Panc1 (cell line): ENCODE measurements around the gene LRRC27. TPM values are rescaled to one million over a fixed set of nuclear protein-coding genes. Genes with fewer than 3 reads are reported as not detected.
A peak's percentile ranks its signal among the peaks of the same experiment; 100 is the strongest.

Experiments
- ATAC-seq: fragments of 200-7000 bp; cut with Tn5 transposase; 2 replicates; pipeline ENCODE4 v1.9.1; 2020; ENCODE audit warnings: mild to moderate bottlenecking, moderate library complexity
- BruUV-seq: library from RNA; stranded (reverse); fragments of 400-500 nt; replicated peaks from 2 replicates; lab custom pipeline; 2021; lab: Mats Ljungman, UMichigan
- CTCF ChIA-PET: fragments of 300-600 bp; sonication (Branson Sonifier 250); formaldehyde crosslinking; loops from one replicate; lab custom pipeline; 2022; ENCODE audit warnings: antibody characterized with exemption; lab: Charles Lee
- POLR2A ChIA-PET: fragments of 300-600 bp; sonication (Branson Sonifier 250); formaldehyde crosslinking; loops from one replicate; lab custom pipeline; 2022; ENCODE audit warnings: antibody characterized with exemption; lab: Charles Lee
- DNase-seq: peaks from one replicate; pipeline ENCODE4 v3.0.0-alpha.2; 2010; ENCODE audit warnings: low read depth, low spot score
- H3K27ac ChIP-seq: 2 replicates; pipeline ENCODE4 v1.5.1; 2011; ENCODE audit warnings: mild to moderate bottlenecking, low read length, inconsistent platforms
- H3K27me3 ChIP-seq: fragments of 200-500 bp; sonication (Bioruptor generic); 2 replicates; pipeline ENCODE4 v1.6.0; 2014; ENCODE audit warnings: low read length, inconsistent platforms; ENCODE audit not compliant: control insufficient read depth, insufficient read depth
- H3K36me3 ChIP-seq: fragments of 200-500 bp; sonication (Bioruptor generic); 2 replicates; pipeline ENCODE4 v1.5.1; 2014; ENCODE audit warnings: inconsistent platforms, mild to moderate bottlenecking, low read length, moderate library complexity; ENCODE audit not compliant: control insufficient read depth, insufficient read depth
- H3K4me1 ChIP-seq: 2 replicates; pipeline ENCODE4 v1.5.1; 2011; ENCODE audit warnings: inconsistent platforms, mild to moderate bottlenecking, low read length, moderate library complexity; ENCODE audit not compliant: control insufficient read depth, insufficient read depth
- H3K4me3 ChIP-seq, 2 experiments: 2 replicates each; pipeline ENCODE4 v1.5.1; 2011 to 2012; ENCODE audit warnings: low read depth in 2 of 2, low read length in 2 of 2, mild to moderate bottlenecking in 2 of 2, inconsistent platforms in 1 of 2, moderate library complexity in 1 of 2
- H3K9me3 ChIP-seq: fragments of 200-500 bp; sonication (Bioruptor generic); 2 replicates; pipeline ENCODE4 v1.5.1; 2014; ENCODE audit warnings: low read depth, mild to moderate bottlenecking, inconsistent platforms, low read length, moderate library complexity; ENCODE audit not compliant: control insufficient read depth, insufficient read depth
- CTCF ChIP-seq: fragments of 450-650 bp; IDR thresholded peaks from 2 replicates; pipeline ENCODE4 v1.5.1; 2017; ENCODE audit warnings: mild to moderate bottlenecking
- POLR2AphosphoS5 ChIP-seq: IDR thresholded peaks from 2 replicates; pipeline ENCODE4 v1.6.1; 2012; ENCODE audit warnings: mild to moderate bottlenecking, low read depth, low read length, moderate library complexity
- REST ChIP-seq, 2 experiments: IDR thresholded peaks; 2 replicates each; pipeline ENCODE4 v1.6.1; 2011 to 2012; ENCODE audit warnings: low read depth in 2 of 2, control low read depth in 1 of 2, low read length in 1 of 2, mild to moderate bottlenecking in 1 of 2, moderate library complexity in 1 of 2; ENCODE audit not compliant: insufficient read depth in 1 of 2
- SIN3A ChIP-seq: IDR thresholded peaks from 2 replicates; pipeline ENCODE4 v1.6.1; 2012; ENCODE audit warnings: low read depth, mild to moderate bottlenecking, low read length, moderate library complexity, borderline replicate concordance; ENCODE audit not compliant: insufficient read depth
- TCF7L2 ChIP-seq: IDR thresholded peaks from 2 replicates; pipeline ENCODE4 v1.6.1; 2011; ENCODE audit warnings: mild to moderate bottlenecking, low read depth, low read length, inconsistent platforms
- in situ Hi-C: cut with HindIII; loops from 2 replicates; pipeline ENCODE4 v1.10.0; 2016; ENCODE audit warnings: low sequenced_read_pairs, low pct_unique_long_range_greater_than_20kb
- intact Hi-C: fragments of 100-400 bp; cut with micrococcal nuclease; formaldehyde crosslinking; loops from one replicate; pipeline ENCODE4 v1.10.0; 2022; ENCODE audit not compliant: unreplicated experiment
- total RNA-seq: library from RNA; stranded (reverse); gene quantifications from one replicate; pipeline ENCODE4 v1.2.1, GENCODE V29; 2021; ENCODE audit not compliant: unreplicated experiment

The LRRC27 gene
- total RNA-seq, 1 experiment from 2014 or later = 15.7 TPM

DNA sequence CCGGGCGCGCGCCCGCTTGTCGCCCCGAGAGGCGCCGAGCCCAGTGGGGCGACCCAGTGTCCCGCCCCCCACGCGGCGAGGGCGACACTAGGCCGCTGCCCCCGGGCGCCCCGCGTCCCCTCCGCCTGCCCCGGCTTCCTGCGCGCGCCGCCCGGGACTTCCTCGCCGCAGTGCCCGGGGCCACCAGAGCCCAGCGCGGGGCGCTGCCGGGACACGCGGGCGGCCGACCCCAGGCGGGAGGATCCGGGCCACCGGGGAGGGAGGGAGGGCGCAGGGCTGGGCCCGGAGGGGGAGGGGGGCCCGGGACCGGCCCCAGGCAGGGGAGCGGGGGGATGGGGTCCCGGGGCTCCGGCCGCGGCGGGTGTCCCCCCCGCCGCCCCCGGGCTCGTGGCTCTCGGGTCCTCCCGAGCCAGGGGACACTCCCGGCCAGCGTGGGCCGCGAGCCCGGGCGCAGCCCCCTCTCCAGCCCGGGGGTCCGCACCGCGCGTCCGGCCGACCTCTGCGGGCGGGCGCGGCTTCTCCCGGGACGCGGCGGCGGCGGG is 64.6 kb downstream of the LRRC27 start:
- H3K36me3 ChIP-seq = no peaks in the 10 kb centered on the region
- no peak for DNase-seq
- ChIA-PET POLR2A (no interaction called here), CTCF (no interaction called here)
- ATAC-seq = peak; percentile 49
- intact Hi-C loops = no loop called here
- TF ChIP-seq POLR2AphosphoS5 (no peak), TCF7L2 (no peak), SIN3A (no peak), REST (IDR thresholded peaks at IDR 0.05; ENCODE audit: insufficient read depth in 1 of 2, low read depth in 2 of 2, low read length in 1 of 2) (no peak), CTCF (no peak; the same call in 1 of the 2 replicates)
- H3K4me3 ChIP-seq = peak overlapping the region; percentile 48 to 63
- no TSS peak for BruUV-seq
- H3K9me3 ChIP-seq = no peaks in the 10 kb centered on the region
- H3K4me1 ChIP-seq = peaks cover 51% of the 10 kb centered on the region
- no peaks in the 10 kb centered on the region for H3K27me3 ChIP-seq
- no peak overlapping the region; the same call in 1 of the 2 replicates for H3K27ac ChIP-seq
- in situ Hi-C loops = no loop called here

DNA sequence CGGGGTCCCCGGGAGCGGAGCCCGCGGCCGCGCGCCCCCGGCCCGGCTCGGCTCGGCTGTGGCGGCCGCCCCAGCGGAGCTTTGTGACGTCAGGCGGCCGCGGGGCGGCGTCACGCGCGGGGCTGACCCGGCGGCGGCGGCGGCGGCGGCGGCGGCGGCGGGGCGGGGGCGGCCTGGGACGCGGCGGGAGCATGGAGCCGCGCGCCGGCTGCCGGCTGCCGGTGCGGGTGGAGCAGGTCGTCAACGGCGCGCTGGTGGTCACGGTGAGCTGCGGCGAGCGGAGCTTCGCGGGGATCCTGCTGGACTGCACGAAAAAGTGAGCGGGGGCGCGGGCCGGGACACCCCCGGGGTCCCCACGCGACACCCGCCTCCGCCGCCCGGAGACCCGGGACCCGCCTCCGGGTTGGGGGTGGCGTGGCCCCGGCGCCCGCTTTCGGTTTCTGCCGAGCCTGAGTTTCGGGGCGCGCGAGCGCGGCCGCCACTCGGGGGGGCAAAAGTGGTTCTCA is 65.1 kb downstream of the LRRC27 start, which contains the start of gene PWWP2B:
Gene PWWP2B, plus strand, starts transcription at position 165 of the 506 bp plus-strand sequence. Its CDS starts 27 bp downstream, at position 192.
- no TSS peak for BruUV-seq
- Histone ChIP-seq H3K4me1 (peaks cover 51% of the 10 kb centered on the region), H3K27ac (peak within 1 kb of the TSS; percentile 93), H3K9me3 (no peaks in the 10 kb centered on the region), H3K4me3 (peak within 1 kb of the TSS; percentile 63 to 81), H3K27me3 (no peaks in the 10 kb centered on the region), H3K36me3 (no peaks in the 10 kb centered on the region)
- ChIA-PET CTCF (no interaction called here), POLR2A (interaction anchor here (0.6 kb wide), 1 partner anchor 22 kb away, joined by 4 read pairs; no protein-coding TSS in a partner anchor)
- ATAC-seq = peak; percentile 43
- no peak for TF ChIP-seq SIN3A
- no peak for TF ChIP-seq POLR2AphosphoS5
- TF ChIP-seq CTCF = no peak
- no peak for TF ChIP-seq REST (IDR thresholded peaks at IDR 0.05; ENCODE audit: insufficient read depth in 1 of 2, low read depth in 2 of 2, low read length in 1 of 2)
- intact Hi-C loops = no loop called here
- no peak for DNase-seq
- in situ Hi-C loops = no loop called here
